B cell (primary cell): ENCODE measurements around the gene GPRC5B. TPM values are rescaled to one million over a fixed set of nuclear protein-coding genes. Genes with fewer than 3 reads are reported as not detected.

Source experiments
- ATAC-seq: fragments of 200-7000 bp; cut with Tn5 transposase; one replicate; pipeline ENCODE4 v1.10.0; 2021; ENCODE audit warnings: low read depth, mild to moderate bottlenecking, moderate number of reproducible peaks, moderate library complexity
- CTCF ChIA-PET: fragments of 350-600 bp; sonication (Branson Sonifier 250); formaldehyde crosslinking; loops from one replicate; lab custom pipeline; 2021; ENCODE audit warnings: antibody characterized with exemption, inconsistent platforms; lab: Charles Lee
- POLR2A ChIA-PET: fragments of 350-600 bp; sonication (Branson Sonifier 250); formaldehyde crosslinking; loops from one replicate; lab custom pipeline; 2021; ENCODE audit warnings: antibody characterized with exemption; lab: Charles Lee
- DNase-seq: peaks from one replicate; pipeline ENCODE4 v3.0.0; 2013
- H2AFZ ChIP-seq: 2 replicates; pipeline ENCODE4 v1.6.1; 2012; ENCODE audit warnings: mild to moderate bottlenecking, low read depth, low read length; ENCODE audit not compliant: insufficient read depth, poor library complexity, severe bottlenecking
- H3K27ac ChIP-seq, 2 donors: 1 replicate in 1 of 2; 2 replicates in 1 of 2; pipeline ENCODE4 v1.5.1; 2012 to 2013; ENCODE audit warnings: low read length in 2 of 2, mild to moderate bottlenecking in 2 of 2, moderate library complexity in 1 of 2
- H3K27me3 ChIP-seq, 4 experiments: fragments of 200-600 bp in 1 of 4; sonication (generic) in 1 of 4; replicated peaks in 1 of 4; 1 replicate in 2 of 4; 2 replicates in 2 of 4; pipeline versions ENCODE4 v1.6.1 to v1.7.0; 2013 to 2016; ENCODE audit warnings: low read length in 3 of 4, mild to moderate bottlenecking in 2 of 4, mixed read lengths in 1 of 4, moderate library complexity in 1 of 4; ENCODE audit not compliant: insufficient read depth in 4 of 4, control insufficient read depth in 3 of 4; ENCODE audit errors: control extremely low read depth in 1 of 4
- H3K36me3 ChIP-seq, 2 experiments: replicated peaks in 1 of 2; 1 replicate in 1 of 2; 2 replicates in 1 of 2; pipeline versions ENCODE4 v1.6.1 to v1.7.1; 2013; ENCODE audit warnings: low read length in 1 of 2; ENCODE audit not compliant: insufficient read depth in 2 of 2, control insufficient read depth in 1 of 2; ENCODE audit errors: control extremely low read depth in 1 of 2, extremely low read depth in 1 of 2
- H3K4me1 ChIP-seq, 2 donors: fragments of 200-600 bp in 1 of 2; sonication (generic) in 1 of 2; 1 replicate in 1 of 2; 2 replicates in 1 of 2; pipeline versions ENCODE4 v1.5.1 to v1.6.1; 2013 to 2017; ENCODE audit warnings: low read length in 2 of 2; ENCODE audit not compliant: control insufficient read depth in 2 of 2, insufficient read depth in 2 of 2
- H3K4me2 ChIP-seq: replicated peaks from 2 replicates; pipeline ENCODE3; 2012; ENCODE audit warnings: mild to moderate bottlenecking, low read depth, low read length; ENCODE audit not compliant: poor library complexity, severe bottlenecking
- H3K4me3 ChIP-seq, 5 experiments: fragments of 200-600 bp in 1 of 5; sonication (generic) in 1 of 5; 1 replicate in 3 of 5; 2 replicates in 2 of 5; pipeline versions ENCODE4 v1.5.1 to v1.7.0; 2011 to 2016; ENCODE audit warnings: low read length in 4 of 5, mild to moderate bottlenecking in 4 of 5, low read depth in 2 of 5, control low read depth in 1 of 5, moderate library complexity in 1 of 5; ENCODE audit not compliant: insufficient read depth in 1 of 5; ENCODE audit errors: control extremely low read depth in 1 of 5, extremely low read depth in 1 of 5
- H3K79me2 ChIP-seq: fragments of 200-600 bp; sonication (generic); one replicate; pipeline ENCODE4 v1.6.0; 2016; ENCODE audit warnings: low read length; ENCODE audit not compliant: control insufficient read depth, insufficient read depth
- H3K9ac ChIP-seq: fragments of 200-600 bp; sonication (generic); 2 replicates; pipeline ENCODE4 v1.6.1; 2017; ENCODE audit warnings: mild to moderate bottlenecking, low read length, moderate library complexity
- H3K9me3 ChIP-seq, 3 donors: one replicate each; pipeline versions ENCODE4 v1.6.1 to v1.7.1; 2013; ENCODE audit warnings: low read length in 2 of 3; ENCODE audit not compliant: control insufficient read depth in 2 of 3, insufficient read depth in 1 of 3; ENCODE audit errors: control extremely low read depth in 1 of 3
- H4K20me1 ChIP-seq: 2 replicates; pipeline ENCODE4 v1.6.0; 2012; ENCODE audit warnings: mild to moderate bottlenecking, low read length; ENCODE audit not compliant: insufficient read depth, control insufficient read depth, poor library complexity, severe bottlenecking
- H3K27ac Mint-ChIP-seq: one replicate; pipeline ENCODE4 v1.8.0; 2021; ENCODE audit warnings: mixed read lengths
- H3K27me3 Mint-ChIP-seq: one replicate; pipeline ENCODE4 v1.8.0; 2021; ENCODE audit warnings: mixed read lengths
- H3K4me1 Mint-ChIP-seq: one replicate; pipeline ENCODE4 v1.8.0; 2021; ENCODE audit warnings: mixed read lengths
- H3K4me3 Mint-ChIP-seq: one replicate; pipeline ENCODE4 v1.8.0; 2021; ENCODE audit warnings: mixed read lengths
- H3K9me3 Mint-ChIP-seq: one replicate; pipeline ENCODE4 v1.8.0; 2022; ENCODE audit warnings: mixed read lengths; ENCODE audit not compliant: insufficient read depth
- EZH2 ChIP-seq: IDR thresholded peaks from 2 replicates; pipeline ENCODE4 v1.6.1; 2012; ENCODE audit warnings: borderline replicate concordance, low read depth, mild to moderate bottlenecking, moderate library complexity, low read length; ENCODE audit not compliant: insufficient read depth, poor library complexity, severe bottlenecking
- WGBS: methylation state at CpG from one replicate; pipeline ENCODE4 v1.1.5; 2013; ENCODE audit warnings: missing lambda C conversion rate; ENCODE audit not compliant: insufficient coverage; 5-methylcytosine and 5-hydroxymethylcytosine counted together
- intact Hi-C: fragments of 100-400 bp; cut with micrococcal nuclease; formaldehyde crosslinking; loops from one replicate; pipeline ENCODE4 v1.10.0; 2022
- polyA plus RNA-seq: library from polyadenylated mRNA; depleted of rRNA; stranded (reverse); fragments of >200 nt; gene quantifications from 2 replicates; pipeline ENCODE4 v1.2.3, GENCODE V29; 2012
- total RNA-seq, 2 donors: library from RNA; stranded (reverse); fragments of 120-200 nt in 1 of 2; gene quantifications; 1 replicate in 1 of 2; 2 replicates in 1 of 2; pipeline versions ENCODE4 v1.2.3 to v1.2.4, GENCODE V29; 2013 to 2022
- TF ChIP-seq, protein P1 (sequence below): fragments of 200-600 bp; IDR thresholded peaks from one replicate; pipeline ENCODE4 v1.8.0; 2022; ENCODE audit warnings: antibody characterized with exemption, mild to moderate bottlenecking

Gene GPRC5B
- total and polyA plus RNA-seq, 2 donors (not counting 1 experiment from before 2014, with no cell fraction given), result not detected

DNA sequence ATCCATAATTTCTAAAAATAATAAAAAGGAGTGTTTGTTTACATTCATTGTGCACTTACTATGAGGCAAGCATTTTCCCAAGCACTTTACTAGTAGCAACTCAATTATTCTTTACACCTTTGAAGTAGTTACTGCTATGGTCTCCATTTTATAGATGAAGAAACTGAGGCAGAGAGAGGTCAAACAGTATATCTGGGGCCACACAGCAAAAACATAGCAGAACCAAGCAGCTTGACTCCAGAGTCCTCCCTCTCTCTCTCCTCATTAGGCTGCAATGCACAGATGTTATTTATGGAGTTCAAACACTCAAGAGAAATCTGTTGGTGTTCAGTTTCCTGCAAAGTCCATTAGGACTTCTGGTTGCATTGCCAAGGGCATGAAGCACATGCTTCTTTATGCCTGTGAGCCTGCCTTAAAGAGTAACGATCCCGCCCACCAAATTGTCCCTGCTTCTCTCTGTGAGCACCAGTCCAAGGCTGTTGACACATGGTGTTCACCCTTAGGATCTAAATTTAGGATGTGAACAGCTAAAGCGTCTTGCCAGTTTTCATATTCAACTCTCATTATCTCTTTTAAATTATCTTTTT, 44.0 kb downstream of the GPRC5B start:
- Histone ChIP-seq H3K9ac (no peak overlapping the region), H3K4me2 (no peak overlapping the region), H4K20me1 (no peaks in the 10 kb centered on the region), H3K4me3 (no peak overlapping the region), H3K27me3 (no peaks in the 10 kb centered on the region), H3K79me2 (no peaks in the 10 kb centered on the region), H3K9me3 (no peaks in the 10 kb centered on the region), H3K4me1 (no peaks in the 10 kb centered on the region), H3K27ac (no peak overlapping the region), H2AFZ (no peak overlapping the region), H3K36me3 (no peaks in the 10 kb centered on the region)
- intact Hi-C loops, result no loop called here
- ATAC-seq (no peak), DNase-seq (no peak)
- no peaks in the 10 kb centered on the region for H3K4me1 Mint-ChIP-seq
- H3K27me3 Mint-ChIP-seq, result no peaks in the 10 kb centered on the region
- H3K4me3 Mint-ChIP-seq, result no peak overlapping the region
- 93% methylated on average over 2 of the region's 3 CpGs for WGBS
- H3K27ac Mint-ChIP-seq, result no peak overlapping the region
- CTCF ChIA-PET, result no interaction called here
- POLR2A ChIA-PET, result no interaction called here
- H3K9me3 Mint-ChIP-seq, result no peaks in the 10 kb centered on the region
- TF ChIP-seq, protein P1, sequence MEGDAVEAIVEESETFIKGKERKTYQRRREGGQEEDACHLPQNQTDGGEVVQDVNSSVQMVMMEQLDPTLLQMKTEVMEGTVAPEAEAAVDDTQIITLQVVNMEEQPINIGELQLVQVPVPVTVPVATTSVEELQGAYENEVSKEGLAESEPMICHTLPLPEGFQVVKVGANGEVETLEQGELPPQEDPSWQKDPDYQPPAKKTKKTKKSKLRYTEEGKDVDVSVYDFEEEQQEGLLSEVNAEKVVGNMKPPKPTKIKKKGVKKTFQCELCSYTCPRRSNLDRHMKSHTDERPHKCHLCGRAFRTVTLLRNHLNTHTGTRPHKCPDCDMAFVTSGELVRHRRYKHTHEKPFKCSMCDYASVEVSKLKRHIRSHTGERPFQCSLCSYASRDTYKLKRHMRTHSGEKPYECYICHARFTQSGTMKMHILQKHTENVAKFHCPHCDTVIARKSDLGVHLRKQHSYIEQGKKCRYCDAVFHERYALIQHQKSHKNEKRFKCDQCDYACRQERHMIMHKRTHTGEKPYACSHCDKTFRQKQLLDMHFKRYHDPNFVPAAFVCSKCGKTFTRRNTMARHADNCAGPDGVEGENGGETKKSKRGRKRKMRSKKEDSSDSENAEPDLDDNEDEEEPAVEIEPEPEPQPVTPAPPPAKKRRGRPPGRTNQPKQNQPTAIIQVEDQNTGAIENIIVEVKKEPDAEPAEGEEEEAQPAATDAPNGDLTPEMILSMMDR, result no peak
- no peak for TF ChIP-seq EZH2

DNA sequence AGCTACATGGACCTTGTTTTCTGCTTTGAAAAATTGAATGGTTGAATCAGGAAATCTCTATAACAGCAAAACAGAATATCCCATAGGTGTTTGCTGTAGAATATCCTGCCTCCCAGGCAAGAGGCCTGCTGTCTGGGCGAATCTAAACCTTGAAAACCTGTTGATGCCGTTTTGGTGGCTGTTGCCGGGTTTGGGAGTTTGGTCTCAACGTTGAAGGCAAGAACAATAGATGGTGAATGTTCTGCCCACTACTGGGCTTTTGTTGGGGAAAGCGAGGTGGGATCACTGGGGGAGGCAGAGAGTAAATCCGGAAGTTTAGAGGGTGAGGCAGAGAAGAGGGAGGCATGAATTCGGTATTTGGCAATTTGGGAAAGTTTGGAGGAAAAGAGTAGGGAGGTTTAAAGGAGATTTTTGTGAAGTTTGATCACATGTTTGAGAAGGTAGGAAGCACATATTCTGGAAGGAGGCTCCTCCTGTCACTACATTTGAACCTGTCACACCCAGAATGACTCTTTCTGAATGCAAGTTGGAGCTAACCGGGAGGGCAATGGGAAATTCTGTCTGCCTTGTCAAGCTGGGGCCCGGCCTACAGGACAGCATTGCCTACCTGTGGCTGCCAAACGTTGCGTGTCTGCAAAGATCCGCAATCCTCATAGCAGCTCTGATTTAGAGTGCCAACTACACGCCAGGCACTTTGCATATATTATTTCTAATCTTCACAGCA, 46.5 kb downstream of the GPRC5B start:
- no peak overlapping the region for H3K27ac Mint-ChIP-seq
- Histone ChIP-seq H3K4me3 (no peak overlapping the region), H3K9me3 (no peaks in the 10 kb centered on the region), H3K4me1 (no peaks in the 10 kb centered on the region), H3K27me3 (no peaks in the 10 kb centered on the region), H3K4me2 (no peak overlapping the region), H3K9ac (no peak overlapping the region), H4K20me1 (no peaks in the 10 kb centered on the region), H3K79me2 (no peaks in the 10 kb centered on the region), H3K36me3 (no peaks in the 10 kb centered on the region), H2AFZ (no peak overlapping the region), H3K27ac (no peak overlapping the region)
- DNase-seq (no peak), ATAC-seq (no peak)
- CTCF ChIA-PET, result no interaction called here
- TF ChIP-seq EZH2, result no peak
- TF ChIP-seq, protein P1, result no peak
- intact Hi-C loops, result no loop called here
- H3K4me3 Mint-ChIP-seq, result no peak overlapping the region
- no peaks in the 10 kb centered on the region for H3K4me1 Mint-ChIP-seq
- POLR2A ChIA-PET, result no interaction called here
- no peaks in the 10 kb centered on the region for H3K27me3 Mint-ChIP-seq
- H3K9me3 Mint-ChIP-seq, result no peaks in the 10 kb centered on the region
- 92% methylated on average over 12 of the region's 13 CpGs for WGBS
